A549 (cell line): Measurements from ENCODE around the gene SMIM14. TPM values are rescaled to one million over a fixed set of nuclear protein-coding genes. Genes with fewer than 3 reads are reported as not detected.
"Not testable (repeated sequence)": the region's sequence is repeated elsewhere in the genome, so short reads cannot be mapped to it uniquely, and the experiment has no call there.

Experiments used
- ATAC-seq, 2 experiments: fragments of 200-7000 bp in 1 of 2; fragments of >200 bp in 1 of 2; cut with Nextera tagmentation in 1 of 2; cut with Tn5 transposase in 1 of 2; 3 replicates each; pipeline versions ENCODE4 v1.8.0 to v1.9.1; 2018 to 2020; ENCODE audit warnings: mild to moderate bottlenecking in 1 of 2, moderate library complexity in 1 of 2
- CTCF ChIA-PET: fragments of 300-600 bp; sonication (Branson Sonifier 250); formaldehyde crosslinking; extraction: SDS; loops from one replicate; lab custom pipeline; 2021; ENCODE audit warnings: antibody characterized with exemption, inconsistent platforms; lab: Yijun Ruan, JAX
- POLR2A ChIA-PET: fragments of 350-600 bp; formaldehyde crosslinking; extraction: SDS; loops from one replicate; lab custom pipeline; 2021; ENCODE audit warnings: antibody characterized with exemption, inconsistent platforms; lab: Yijun Ruan, JAX
- DNase-seq, 2 experiments: peaks; one replicate each; pipeline versions ENCODE4 v3.0.0 to v3.0.0-alpha.2; 2011 to 2016; ENCODE audit warnings: low read depth in 1 of 2, low spot score in 1 of 2
- FAIRE-seq: peaks from 2 replicates; lab custom pipeline; 2011; peaks lifted over from hg19 to GRCh38; lab: Jason Lieb, UNC
- H3K27ac ChIP-seq, 2 experiments: fragments of >200 bp; sonication (Bioruptor Twin); formaldehyde crosslinking; 3 replicates each; pipeline ENCODE4 v1.5.1; 2016 to 2017
- H3K4me1 ChIP-seq: fragments of >200 bp; sonication (Bioruptor Twin); formaldehyde crosslinking; 3 replicates; pipeline ENCODE4 v1.6.1; 2016
- H3K4me2 ChIP-seq: fragments of >200 bp; sonication (Bioruptor Twin); formaldehyde crosslinking; 3 replicates; pipeline ENCODE4 v1.6.1; 2016
- H3K4me3 ChIP-seq: fragments of >200 bp; sonication (Bioruptor Twin); formaldehyde crosslinking; 3 replicates; pipeline ENCODE4 v1.5.1; 2016
- H3K9me3 ChIP-seq: fragments of >200 bp; sonication (Bioruptor Twin); formaldehyde crosslinking; 3 replicates; pipeline ENCODE4 v1.6.1; 2016
- BHLHE40 ChIP-seq: IDR thresholded peaks from 2 replicates; pipeline ENCODE4 v1.6.1; 2012; ENCODE audit warnings: low read depth, low read length, inconsistent platforms
- CBX2 ChIP-seq: fragments of 200-600 bp; sonication (generic); IDR thresholded peaks from 2 replicates; pipeline ENCODE4 v1.6.1; 2016; ENCODE audit warnings: low read depth, mild to moderate bottlenecking, borderline replicate concordance
- CBX8 ChIP-seq: fragments of 200-600 bp; sonication (generic); IDR thresholded peaks from 2 replicates; pipeline ENCODE4 v1.6.1; 2016
- EHF ChIP-seq: fragments of 250-450 bp; sonication (Bioruptor Pico); IDR thresholded peaks from 2 replicates; pipeline ENCODE4 v1.5.0; 2020; ENCODE audit warnings: mild to moderate bottlenecking
- EHMT2 ChIP-seq: fragments of 200-600 bp; sonication (generic); IDR thresholded peaks from 2 replicates; pipeline ENCODE4 v1.6.1; 2016; ENCODE audit warnings: antibody characterized with exemption, low read depth, mild to moderate bottlenecking, moderate library complexity
- EP300 ChIP-seq, 2 experiments: fragments of >200 bp; sonication (Bioruptor Twin); formaldehyde crosslinking; IDR thresholded peaks; 2 replicates in 1 of 2; 3 replicates in 1 of 2; pipeline ENCODE4 v1.6.1; 2016 to 2017
- ESRRA ChIP-seq: fragments of 150-350 bp; IDR thresholded peaks from 2 replicates; pipeline ENCODE4 v1.6.1; 2014; ENCODE audit warnings: mild to moderate bottlenecking, low read length, borderline replicate concordance
- FOSB ChIP-seq: fragments of 250-450 bp; sonication (Bioruptor Pico); IDR thresholded peaks from 2 replicates; pipeline ENCODE4 v1.5.0; 2020; ENCODE audit warnings: mild to moderate bottlenecking, moderate library complexity
- FOSL2 ChIP-seq, 2 experiments: fragments of 450-650 bp in 1 of 2; fragments of >200 bp in 1 of 2; sonication (Bioruptor Twin) in 1 of 2; formaldehyde crosslinking; IDR thresholded peaks; 2 replicates each; pipeline versions ENCODE4 v1.5.0 to v1.6.1; 2016 to 2020; ENCODE audit warnings: mild to moderate bottlenecking in 1 of 2, moderate library complexity in 1 of 2
- HDAC2 ChIP-seq: fragments of 200-600 bp; sonication (generic); IDR thresholded peaks from 2 replicates; pipeline ENCODE4 v1.6.1; 2016
- HOXA7 ChIP-seq: fragments of 250-450 bp; sonication (Bioruptor Pico); IDR thresholded peaks from 2 replicates; pipeline ENCODE4 v1.5.0; 2020; ENCODE audit warnings: mild to moderate bottlenecking, moderate library complexity
- JUN ChIP-seq, 2 experiments: fragments of >200 bp; sonication (Bioruptor Twin); formaldehyde crosslinking; IDR thresholded peaks; 2 replicates in 1 of 2; 3 replicates in 1 of 2; pipeline ENCODE4 v1.6.1; 2016 to 2017
- MAFK ChIP-seq: fragments of 450-650 bp; IDR thresholded peaks from 2 replicates; pipeline ENCODE4 v1.6.1; 2014; ENCODE audit not compliant: partially characterized antibody
- POLR2A ChIP-seq: IDR thresholded peaks from 2 replicates; pipeline ENCODE4 v1.6.1; 2012; ENCODE audit warnings: mild to moderate bottlenecking, low read length
- POLR2AphosphoS2 ChIP-seq: conservative IDR thresholded peaks from 2 replicates; pipeline ENCODE4 v1.6.1; 2012; ENCODE audit warnings: low read length, improper control_type of control experiment, inconsistent platforms
- TFCP2L1 ChIP-seq: fragments of 250-450 bp; sonication (Bioruptor Pico); IDR thresholded peaks from 2 replicates; pipeline ENCODE4 v1.5.0; 2021; ENCODE audit warnings: mild to moderate bottlenecking
- WGBS: methylation state at CpG from one replicate; pipeline ENCODE4 v1.1.6; 2017; ENCODE audit errors: missing lambda C conversion rate; 5-methylcytosine and 5-hydroxymethylcytosine counted together
- polyA plus RNA-seq, 4 experiments: library from polyadenylated mRNA; depleted of rRNA in 3 of 4; stranded (reverse); fragments of >200 nt; fragmentation: RNase III in 1 of 4; extraction: RNeasy Plus Mini Kit Qiagen cat#74134 plus additional on column Dnase treatment in 1 of 4; gene quantifications; 2 replicates in 3 of 4; 3 replicates in 1 of 4; pipeline ENCODE4 v1.2.3, GENCODE V29; 2011 to 2017
- TF ChIP-seq, protein P1 (sequence below): fragments of 250-450 bp; sonication (Bioruptor Pico); IDR thresholded peaks from 2 replicates; pipeline ENCODE4 v1.5.0; 2021; ENCODE audit warnings: mild to moderate bottlenecking, moderate library complexity, borderline replicate concordance
- TF ChIP-seq, protein P2 (sequence below): fragments of >200 bp; sonication (Bioruptor Twin); formaldehyde crosslinking; IDR thresholded peaks from 3 replicates; pipeline ENCODE4 v1.5.1; 2016
- TF ChIP-seq, protein P3 (sequence below): fragments of 250-450 bp; sonication (Bioruptor Pico); IDR thresholded peaks from 2 replicates; pipeline ENCODE4 v1.5.0; 2020; ENCODE audit warnings: low read depth, mild to moderate bottlenecking, moderate library complexity
- TF ChIP-seq, protein P4 (sequence below): IDR thresholded peaks from 2 replicates; pipeline ENCODE4 v1.6.1; 2012
- TF ChIP-seq, protein P5 (sequence below): IDR thresholded peaks from 2 replicates; pipeline ENCODE4 v1.6.1; 2012; ENCODE audit warnings: low read depth, borderline replicate concordance
- TF ChIP-seq, protein P6 (sequence below): fragments of 200-600 bp; sonication (generic); IDR thresholded peaks from 2 replicates; pipeline ENCODE4 v1.6.1; 2016; ENCODE audit warnings: antibody characterized with exemption, mild to moderate bottlenecking, moderate library complexity

SMIM14 gene
- polyA plus RNA-seq, 2 of the 4 experiments (the other 2 are of a cell fraction), result 20.5 to 81.3 TPM

DNA sequence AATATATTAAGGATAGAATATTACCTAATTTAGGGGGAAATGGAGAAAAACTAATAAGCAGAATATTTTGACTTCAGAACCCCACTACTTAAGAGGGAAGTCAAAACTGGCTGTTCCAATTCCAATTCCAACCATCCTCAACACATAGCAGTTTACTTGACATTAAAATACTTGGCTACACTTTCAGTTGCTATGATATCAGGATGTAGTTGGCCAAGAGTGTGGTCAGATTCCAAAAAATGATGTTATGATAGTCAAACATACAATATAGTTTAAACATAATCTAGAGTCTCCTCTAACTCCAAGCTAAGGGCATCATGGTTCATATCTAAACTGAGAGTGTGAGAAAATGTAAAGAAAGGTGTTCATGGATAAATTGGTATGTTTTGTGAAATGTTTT is 16.5 kb upstream of the SMIM14 start:
- no peaks in the 10 kb centered on the region for H3K9me3 ChIP-seq
- CTCF ChIA-PET, result no interaction called here
- POLR2A ChIA-PET, result no interaction called here
- H3K27ac ChIP-seq, result peak overlapping the region in 1 of 2 experiments; percentile 52; a peak in 1 of 6 replicates
- peaks cover 7% of the 10 kb centered on the region; the same call in 2 of the 3 replicates for H3K4me1 ChIP-seq
- ATAC-seq (no peak), DNase-seq (no peak), FAIRE-seq (no peak)
- TF ChIP-seq, protein P1, sequence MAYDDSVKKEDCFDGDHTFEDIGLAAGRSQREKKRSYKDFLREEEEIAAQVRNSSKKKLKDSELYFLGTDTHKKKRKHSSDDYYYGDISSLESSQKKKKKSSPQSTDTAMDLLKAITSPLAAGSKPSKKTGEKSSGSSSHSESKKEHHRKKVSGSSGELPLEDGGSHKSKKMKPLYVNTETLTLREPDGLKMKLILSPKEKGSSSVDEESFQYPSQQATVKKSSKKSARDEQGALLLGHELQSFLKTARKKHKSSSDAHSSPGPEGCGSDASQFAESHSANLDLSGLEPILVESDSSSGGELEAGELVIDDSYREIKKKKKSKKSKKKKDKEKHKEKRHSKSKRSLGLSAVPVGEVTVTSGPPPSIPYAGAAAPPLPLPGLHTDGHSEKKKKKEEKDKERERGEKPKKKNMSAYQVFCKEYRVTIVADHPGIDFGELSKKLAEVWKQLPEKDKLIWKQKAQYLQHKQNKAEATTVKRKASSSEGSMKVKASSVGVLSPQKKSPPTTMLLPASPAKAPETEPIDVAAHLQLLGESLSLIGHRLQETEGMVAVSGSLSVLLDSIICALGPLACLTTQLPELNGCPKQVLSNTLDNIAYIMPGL (CRISPR knock-in tag), result no peak
- TF ChIP-seq POLR2A, result no peak
- TF ChIP-seq JUN (IDR thresholded peaks at IDR 0.05), result no peak
- no peak for TF ChIP-seq FOSB (CRISPR knock-in tag)
- TF ChIP-seq EHF (CRISPR knock-in tag), result no peak
- H3K4me3 ChIP-seq, result no peak overlapping the region
- H3K4me2 ChIP-seq, result peak overlapping the region; percentile 26; the same call in 1 of the 3 replicates

DNA sequence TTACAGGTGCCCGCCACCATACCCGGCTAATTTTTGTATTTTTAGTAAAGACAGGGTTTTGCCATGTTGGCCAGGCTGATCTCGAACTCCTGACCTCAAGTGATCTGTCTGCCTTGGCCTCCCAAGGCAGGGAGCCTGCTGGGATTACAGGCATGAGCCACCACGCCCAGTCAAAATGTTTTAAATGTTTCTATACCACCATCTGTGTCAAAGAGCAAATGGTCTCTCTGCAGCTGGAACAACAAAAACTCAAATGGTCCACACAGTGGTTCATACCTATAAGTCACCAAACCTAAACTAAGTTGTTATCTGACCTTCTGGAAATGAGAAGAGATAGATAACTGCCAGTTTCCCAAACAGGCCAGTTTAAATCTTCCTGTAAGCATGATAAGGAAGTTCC is 12.9 kb upstream of the SMIM14 start:
- H3K4me3 ChIP-seq, FAIRE-seq, CTCF ChIA-PET, DNase-seq, H3K9me3 ChIP-seq, ATAC-seq, H3K27ac ChIP-seq, H3K4me2 ChIP-seq, H3K4me1 ChIP-seq, POLR2A ChIA-PET: not testable (repeated sequence)
- 78% methylated on average over 4 of the region's 4 CpGs for WGBS

DNA sequence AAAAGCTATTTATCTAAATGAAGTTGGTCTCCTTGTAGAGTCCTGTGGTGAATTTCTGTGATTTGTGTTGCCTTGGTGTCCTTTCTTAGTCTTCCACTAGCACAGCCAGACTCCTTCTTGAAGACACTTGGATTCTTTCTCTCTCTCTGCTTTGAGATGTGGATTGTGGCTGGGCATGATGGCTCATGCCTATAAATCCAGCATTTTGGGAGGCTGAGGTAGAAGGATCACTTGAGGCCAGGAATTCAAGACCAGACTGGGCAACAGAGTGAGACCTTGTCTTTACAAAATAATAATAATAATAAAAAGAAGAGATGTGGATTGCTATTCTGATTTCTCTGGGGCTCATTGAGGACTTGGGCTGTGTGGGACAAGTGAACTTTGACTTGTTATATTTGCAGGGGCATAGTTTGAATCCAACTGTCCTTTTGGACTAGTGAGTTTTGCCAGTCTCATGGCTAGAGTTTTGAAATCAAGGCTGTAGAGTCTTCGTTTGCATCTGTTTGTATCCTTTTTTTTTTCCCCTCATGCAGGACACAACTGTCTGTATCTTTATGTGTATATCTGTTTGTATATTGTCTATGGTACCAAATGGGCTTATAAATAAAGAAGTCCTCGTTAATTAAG is 11.1 kb upstream of the SMIM14 start:
- POLR2A ChIA-PET, result no interaction called here
- WGBS, result 61% methylated on average over 2 of the region's 2 CpGs
- Histone ChIP-seq H3K4me2 (no peak overlapping the region), H3K27ac (no peak overlapping the region), H3K4me3 (no peak overlapping the region), H3K9me3 (no peaks in the 10 kb centered on the region), H3K4me1 (no peaks in the 10 kb centered on the region)
- ATAC-seq (no peak), DNase-seq (no peak), FAIRE-seq (no peak)
- CTCF ChIA-PET, result no interaction called here
- no peak for TF ChIP-seq HDAC2
- no peak for TF ChIP-seq FOSB (CRISPR knock-in tag)
- TF ChIP-seq, protein P2, sequence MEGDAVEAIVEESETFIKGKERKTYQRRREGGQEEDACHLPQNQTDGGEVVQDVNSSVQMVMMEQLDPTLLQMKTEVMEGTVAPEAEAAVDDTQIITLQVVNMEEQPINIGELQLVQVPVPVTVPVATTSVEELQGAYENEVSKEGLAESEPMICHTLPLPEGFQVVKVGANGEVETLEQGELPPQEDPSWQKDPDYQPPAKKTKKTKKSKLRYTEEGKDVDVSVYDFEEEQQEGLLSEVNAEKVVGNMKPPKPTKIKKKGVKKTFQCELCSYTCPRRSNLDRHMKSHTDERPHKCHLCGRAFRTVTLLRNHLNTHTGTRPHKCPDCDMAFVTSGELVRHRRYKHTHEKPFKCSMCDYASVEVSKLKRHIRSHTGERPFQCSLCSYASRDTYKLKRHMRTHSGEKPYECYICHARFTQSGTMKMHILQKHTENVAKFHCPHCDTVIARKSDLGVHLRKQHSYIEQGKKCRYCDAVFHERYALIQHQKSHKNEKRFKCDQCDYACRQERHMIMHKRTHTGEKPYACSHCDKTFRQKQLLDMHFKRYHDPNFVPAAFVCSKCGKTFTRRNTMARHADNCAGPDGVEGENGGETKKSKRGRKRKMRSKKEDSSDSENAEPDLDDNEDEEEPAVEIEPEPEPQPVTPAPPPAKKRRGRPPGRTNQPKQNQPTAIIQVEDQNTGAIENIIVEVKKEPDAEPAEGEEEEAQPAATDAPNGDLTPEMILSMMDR, result no peak
- TF ChIP-seq, protein P3, sequence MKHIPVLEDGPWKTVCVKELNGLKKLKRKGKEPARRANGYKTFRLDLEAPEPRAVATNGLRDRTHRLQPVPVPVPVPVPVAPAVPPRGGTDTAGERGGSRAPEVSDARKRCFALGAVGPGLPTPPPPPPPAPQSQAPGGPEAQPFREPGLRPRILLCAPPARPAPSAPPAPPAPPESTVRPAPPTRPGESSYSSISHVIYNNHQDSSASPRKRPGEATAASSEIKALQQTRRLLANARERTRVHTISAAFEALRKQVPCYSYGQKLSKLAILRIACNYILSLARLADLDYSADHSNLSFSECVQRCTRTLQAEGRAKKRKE (CRISPR knock-in tag), result no peak
- TF ChIP-seq FOSL2 (IDR thresholded peaks at IDR 0.05), result no peak
- no peak for TF ChIP-seq FOSL2 (CRISPR knock-in tag; IDR thresholded peaks at IDR 0.05)
- no peak for TF ChIP-seq CBX8
- no peak for TF ChIP-seq BHLHE40
- TF ChIP-seq, protein P1 (CRISPR knock-in tag), result no peak
- no peak for TF ChIP-seq EP300 (IDR thresholded peaks at IDR 0.05)
- TF ChIP-seq EHMT2, result no peak
- TF ChIP-seq MAFK, result no peak
- TF ChIP-seq TFCP2L1 (CRISPR knock-in tag), result no peak
- TF ChIP-seq CBX2, result no peak
- no peak for TF ChIP-seq HOXA7 (CRISPR knock-in tag)
- no peak for TF ChIP-seq POLR2AphosphoS2
- no peak for TF ChIP-seq ESRRA
- TF ChIP-seq, protein P4, sequence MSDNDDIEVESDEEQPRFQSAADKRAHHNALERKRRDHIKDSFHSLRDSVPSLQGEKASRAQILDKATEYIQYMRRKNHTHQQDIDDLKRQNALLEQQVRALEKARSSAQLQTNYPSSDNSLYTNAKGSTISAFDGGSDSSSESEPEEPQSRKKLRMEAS, result no peak
- TF ChIP-seq, protein P5, sequence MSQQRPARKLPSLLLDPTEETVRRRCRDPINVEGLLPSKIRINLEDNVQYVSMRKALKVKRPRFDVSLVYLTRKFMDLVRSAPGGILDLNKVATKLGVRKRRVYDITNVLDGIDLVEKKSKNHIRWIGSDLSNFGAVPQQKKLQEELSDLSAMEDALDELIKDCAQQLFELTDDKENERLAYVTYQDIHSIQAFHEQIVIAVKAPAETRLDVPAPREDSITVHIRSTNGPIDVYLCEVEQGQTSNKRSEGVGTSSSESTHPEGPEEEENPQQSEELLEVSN, result no peak
- TF ChIP-seq, protein P6, sequence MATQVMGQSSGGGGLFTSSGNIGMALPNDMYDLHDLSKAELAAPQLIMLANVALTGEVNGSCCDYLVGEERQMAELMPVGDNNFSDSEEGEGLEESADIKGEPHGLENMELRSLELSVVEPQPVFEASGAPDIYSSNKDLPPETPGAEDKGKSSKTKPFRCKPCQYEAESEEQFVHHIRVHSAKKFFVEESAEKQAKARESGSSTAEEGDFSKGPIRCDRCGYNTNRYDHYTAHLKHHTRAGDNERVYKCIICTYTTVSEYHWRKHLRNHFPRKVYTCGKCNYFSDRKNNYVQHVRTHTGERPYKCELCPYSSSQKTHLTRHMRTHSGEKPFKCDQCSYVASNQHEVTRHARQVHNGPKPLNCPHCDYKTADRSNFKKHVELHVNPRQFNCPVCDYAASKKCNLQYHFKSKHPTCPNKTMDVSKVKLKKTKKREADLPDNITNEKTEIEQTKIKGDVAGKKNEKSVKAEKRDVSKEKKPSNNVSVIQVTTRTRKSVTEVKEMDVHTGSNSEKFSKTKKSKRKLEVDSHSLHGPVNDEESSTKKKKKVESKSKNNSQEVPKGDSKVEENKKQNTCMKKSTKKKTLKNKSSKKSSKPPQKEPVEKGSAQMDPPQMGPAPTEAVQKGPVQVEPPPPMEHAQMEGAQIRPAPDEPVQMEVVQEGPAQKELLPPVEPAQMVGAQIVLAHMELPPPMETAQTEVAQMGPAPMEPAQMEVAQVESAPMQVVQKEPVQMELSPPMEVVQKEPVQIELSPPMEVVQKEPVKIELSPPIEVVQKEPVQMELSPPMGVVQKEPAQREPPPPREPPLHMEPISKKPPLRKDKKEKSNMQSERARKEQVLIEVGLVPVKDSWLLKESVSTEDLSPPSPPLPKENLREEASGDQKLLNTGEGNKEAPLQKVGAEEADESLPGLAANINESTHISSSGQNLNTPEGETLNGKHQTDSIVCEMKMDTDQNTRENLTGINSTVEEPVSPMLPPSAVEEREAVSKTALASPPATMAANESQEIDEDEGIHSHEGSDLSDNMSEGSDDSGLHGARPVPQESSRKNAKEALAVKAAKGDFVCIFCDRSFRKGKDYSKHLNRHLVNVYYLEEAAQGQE, result no peak
